GM04503 (cell line): Measurements from ENCODE around the gene TMEM200C.

Source experiments
- DNase-seq: peaks from one replicate; pipeline ENCODE4 v3.0.0-alpha.2; 2012; ENCODE audit warnings: low read depth

The TMEM200C gene

GRCh38 chr18:5895299-5895875 lies at the start of gene TMEM200C:
Gene TMEM200C (minus strand): TSS chr18:5895522. CDS start chr18:5892063, 3,459 bp downstream.
- DNase-seq, result no peak

- DNase-seq, result no peak
Observed at GRCh38 chr18:5944448-5944847, 49.1 kb upstream of the TMEM200C start.

- no peak for DNase-seq
Observed at GRCh38 chr18:5943514-5943913, 48.2 kb upstream of the TMEM200C start.

GRCh38 chr18:5942591-5942990 lies 47.3 kb upstream of the TMEM200C start:
- no peak for DNase-seq

- DNase-seq, result no peak
Observed at GRCh38 chr18:5941890-5942289, 46.6 kb upstream of the TMEM200C start.

- no peak for DNase-seq
Observed at GRCh38 chr18:5939801-5940667, 44.7 kb upstream of the TMEM200C start.

- DNase-seq, result no peak
Observed at GRCh38 chr18:5937795-5938194, 42.5 kb upstream of the TMEM200C start.

- DNase-seq, result no peak
Observed at GRCh38 chr18:5937121-5937520, 41.8 kb upstream of the TMEM200C start.

- no peak for DNase-seq
Observed at GRCh38 chr18:5930789-5931188, 35.5 kb upstream of the TMEM200C start.

- no peak for DNase-seq
Observed at GRCh38 chr18:5918205-5918858, 23.0 kb upstream of the TMEM200C start.

GRCh38 chr18:5914951-5915350 lies 19.6 kb upstream of the TMEM200C start:
- DNase-seq, result no peak

- no peak for DNase-seq
Observed at GRCh38 chr18:5914016-5914415, 18.7 kb upstream of the TMEM200C start.

GRCh38 chr18:5912566-5912965 lies 17.2 kb upstream of the TMEM200C start:
- DNase-seq, result no peak

GRCh38 chr18:5909125-5909524 lies 13.8 kb upstream of the TMEM200C start:
- DNase-seq, result no peak

- no peak for DNase-seq
Observed at GRCh38 chr18:5903386-5903785, 8.1 kb upstream of the TMEM200C start.

GRCh38 chr18:5900262-5900661 lies 4.9 kb upstream of the TMEM200C start:
- DNase-seq, result no peak

GRCh38 chr18:5899835-5900234 lies 4.5 kb upstream of the TMEM200C start:
- DNase-seq, result no peak

- DNase-seq, result no peak
Observed at GRCh38 chr18:5895876-5896740, 786 bp upstream of the TMEM200C start.

GRCh38 chr18:5894611-5895298 lies 567 bp downstream of the TMEM200C start:
- no peak for DNase-seq

- no peak for DNase-seq
Observed at GRCh38 chr18:5893956-5894610, 1.2 kb downstream of the TMEM200C start.
